Right atrium auricular region (tissue), 2 donors: ENCODE results near the gene IL5RA. TPM values are rescaled to one million over a fixed set of nuclear protein-coding genes. Genes with fewer than 3 reads are reported as not detected.

Source experiments
- DNase-seq: peaks from one replicate; pipeline ENCODE4 v3.0.0-alpha.2; 2019; ENCODE audit warnings: low spot score
- H3K27ac ChIP-seq, 2 donors: fragments of 200-600 bp; sonication (generic); 1 replicate in 1 of 2; 2 replicates in 1 of 2; pipeline ENCODE4 v1.5.1; 2016 to 2019
- H3K27me3 ChIP-seq, 2 donors: fragments of 200-600 bp; sonication (generic); one replicate each; pipeline versions ENCODE4 v1.5.1 to v1.6.0; 2017 to 2019
- H3K36me3 ChIP-seq: fragments of 200-600 bp; sonication (generic); one replicate; pipeline ENCODE4 v1.5.1; 2016
- H3K4me1 ChIP-seq, 2 donors: fragments of 200-600 bp; sonication (generic); one replicate each; pipeline versions ENCODE4 v1.5.1 to v1.6.0; 2017 to 2019
- H3K4me3 ChIP-seq, 2 donors: fragments of 200-600 bp; sonication (generic); 1 replicate in 1 of 2; 2 replicates in 1 of 2; pipeline ENCODE4 v1.5.1; 2017 to 2019; ENCODE audit warnings: mild to moderate bottlenecking in 1 of 2, moderate library complexity in 1 of 2
- H3K9me3 ChIP-seq, 2 donors: fragments of 200-600 bp; sonication (generic); one replicate each; pipeline ENCODE4 v1.5.1; 2019
- total RNA-seq, 2 donors: library from RNA; depleted of rRNA; stranded (reverse); fragments of >200 nt; gene quantifications; one replicate each; pipeline ENCODE4 v1.1.0, GENCODE V29; 2016
- TF ChIP-seq, protein P1 (sequence below), 2 donors: fragments of 200-600 bp; sonication (generic); IDR thresholded peaks; one replicate each; pipeline ENCODE4 v1.5.1; 2019; ENCODE audit warnings: antibody characterized with exemption in 2 of 2

IL5RA gene
- total RNA-seq, 2 donors from 2014 or later, result 0.51 to 2.6 TPM

DNA sequence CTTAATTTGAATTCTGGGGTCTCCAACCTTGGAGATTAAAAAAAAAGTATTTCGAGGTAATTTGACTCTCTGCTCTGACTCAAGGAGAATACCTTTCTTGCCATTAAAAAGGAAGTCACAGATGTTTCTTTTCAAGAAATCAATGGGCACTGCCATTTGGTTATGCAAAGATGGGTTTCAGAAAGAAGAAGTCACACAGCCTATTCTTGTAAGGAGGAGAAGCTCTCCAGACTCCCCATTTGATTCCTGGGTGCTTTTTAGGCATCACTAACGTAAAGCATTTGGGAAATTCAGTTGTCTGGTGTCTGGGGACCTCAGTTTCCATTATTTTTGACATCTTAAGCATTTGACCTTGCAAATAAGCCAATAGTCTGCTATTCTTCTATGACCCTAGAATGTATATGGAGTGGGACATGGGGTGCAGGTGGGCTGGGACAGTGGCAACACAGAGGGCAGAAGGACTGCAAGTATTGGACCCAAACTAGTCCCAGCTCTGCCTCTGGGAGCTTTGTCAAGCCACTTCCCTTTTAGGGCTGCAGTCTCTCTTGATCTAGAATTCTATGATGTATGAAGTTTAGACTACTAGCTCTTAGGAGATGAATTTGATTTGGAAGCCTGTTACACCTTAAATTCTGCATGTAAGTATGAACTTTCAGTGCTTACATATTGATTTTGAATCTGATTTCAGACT, 27.8 kb downstream of the IL5RA start:
- no peak overlapping the region for H3K4me3 ChIP-seq
- H3K9me3 ChIP-seq, result no peaks in the 10 kb centered on the region
- H3K36me3 ChIP-seq, result no peaks in the 10 kb centered on the region
- DNase-seq, result no peak
- TF ChIP-seq, protein P1, sequence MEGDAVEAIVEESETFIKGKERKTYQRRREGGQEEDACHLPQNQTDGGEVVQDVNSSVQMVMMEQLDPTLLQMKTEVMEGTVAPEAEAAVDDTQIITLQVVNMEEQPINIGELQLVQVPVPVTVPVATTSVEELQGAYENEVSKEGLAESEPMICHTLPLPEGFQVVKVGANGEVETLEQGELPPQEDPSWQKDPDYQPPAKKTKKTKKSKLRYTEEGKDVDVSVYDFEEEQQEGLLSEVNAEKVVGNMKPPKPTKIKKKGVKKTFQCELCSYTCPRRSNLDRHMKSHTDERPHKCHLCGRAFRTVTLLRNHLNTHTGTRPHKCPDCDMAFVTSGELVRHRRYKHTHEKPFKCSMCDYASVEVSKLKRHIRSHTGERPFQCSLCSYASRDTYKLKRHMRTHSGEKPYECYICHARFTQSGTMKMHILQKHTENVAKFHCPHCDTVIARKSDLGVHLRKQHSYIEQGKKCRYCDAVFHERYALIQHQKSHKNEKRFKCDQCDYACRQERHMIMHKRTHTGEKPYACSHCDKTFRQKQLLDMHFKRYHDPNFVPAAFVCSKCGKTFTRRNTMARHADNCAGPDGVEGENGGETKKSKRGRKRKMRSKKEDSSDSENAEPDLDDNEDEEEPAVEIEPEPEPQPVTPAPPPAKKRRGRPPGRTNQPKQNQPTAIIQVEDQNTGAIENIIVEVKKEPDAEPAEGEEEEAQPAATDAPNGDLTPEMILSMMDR (IDR thresholded peaks at IDR 0.05), result no peak
- no peak overlapping the region for H3K27ac ChIP-seq
- no peaks in the 10 kb centered on the region for H3K27me3 ChIP-seq
- no peaks in the 10 kb centered on the region for H3K4me1 ChIP-seq

DNA sequence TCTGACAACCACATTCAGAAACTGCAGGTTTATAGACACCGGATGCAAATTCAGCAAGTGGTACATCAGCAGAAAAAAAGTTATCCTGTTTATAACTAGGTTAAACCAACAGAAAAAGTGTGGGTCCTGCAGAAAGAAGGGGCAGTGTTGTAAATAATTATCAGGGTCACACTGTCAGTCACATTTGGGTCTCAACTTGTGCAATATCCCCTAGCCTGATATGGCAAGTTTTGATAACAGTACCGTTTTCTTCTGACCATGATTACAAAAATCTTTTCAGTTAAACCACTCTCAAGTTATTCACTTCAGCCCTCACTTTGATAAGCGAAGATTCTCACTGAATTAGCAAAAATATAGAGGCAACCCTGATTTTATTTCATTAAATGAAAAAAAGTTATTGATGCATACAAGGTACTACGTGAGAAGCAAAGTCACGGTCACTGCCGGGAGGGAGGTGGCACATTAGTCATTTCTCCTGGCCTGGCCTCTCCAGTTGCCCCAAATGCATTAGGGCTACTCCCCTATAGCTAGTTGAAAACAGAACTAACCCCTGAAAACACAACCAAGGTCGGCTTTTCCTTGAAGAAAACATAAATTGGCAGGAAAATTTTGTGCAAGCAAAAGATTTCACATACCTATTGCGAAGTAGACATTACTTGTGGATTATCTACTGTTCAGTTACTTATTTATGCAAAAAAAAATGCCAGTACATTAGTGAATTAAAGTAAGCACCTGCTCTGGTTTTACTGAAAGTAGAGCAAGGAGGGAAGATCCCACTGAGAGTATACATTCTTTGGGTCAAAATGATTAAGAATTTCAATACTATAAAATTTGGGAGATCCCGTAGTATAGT, 28.6 kb downstream of the IL5RA start:
- no peak for DNase-seq
- Histone ChIP-seq H3K27me3 (no peaks in the 10 kb centered on the region), H3K36me3 (no peaks in the 10 kb centered on the region), H3K9me3 (no peaks in the 10 kb centered on the region), H3K27ac (no peak overlapping the region), H3K4me3 (no peak overlapping the region), H3K4me1 (no peaks in the 10 kb centered on the region)
- TF ChIP-seq, protein P1 (IDR thresholded peaks at IDR 0.05), result no peak

DNA sequence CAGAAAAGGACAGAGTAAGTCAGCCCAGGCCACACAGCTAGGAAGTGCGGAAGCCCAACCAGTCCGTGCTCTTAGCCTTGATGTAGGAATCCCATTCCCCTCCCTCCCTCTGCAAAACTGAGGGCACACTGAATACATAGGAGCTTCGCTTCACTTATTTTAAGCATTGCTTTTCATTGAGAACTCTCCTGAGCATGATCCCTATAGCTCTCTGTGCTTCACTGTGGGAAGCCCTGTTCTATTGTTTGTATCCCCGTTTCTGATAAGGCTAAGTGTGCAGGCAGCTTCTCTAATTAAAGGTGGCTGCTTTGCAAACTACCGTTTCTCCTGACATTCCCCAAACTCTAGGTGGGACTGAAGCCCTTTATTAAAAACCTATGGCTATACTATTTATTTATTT, 29.9 kb downstream of the IL5RA start:
- TF ChIP-seq, protein P1 (IDR thresholded peaks at IDR 0.05), result no peak
- Histone ChIP-seq H3K4me1 (no peaks in the 10 kb centered on the region), H3K27ac (no peak overlapping the region), H3K27me3 (no peaks in the 10 kb centered on the region), H3K36me3 (no peaks in the 10 kb centered on the region), H3K9me3 (no peaks in the 10 kb centered on the region), H3K4me3 (no peak overlapping the region)
- DNase-seq, result no peak

DNA sequence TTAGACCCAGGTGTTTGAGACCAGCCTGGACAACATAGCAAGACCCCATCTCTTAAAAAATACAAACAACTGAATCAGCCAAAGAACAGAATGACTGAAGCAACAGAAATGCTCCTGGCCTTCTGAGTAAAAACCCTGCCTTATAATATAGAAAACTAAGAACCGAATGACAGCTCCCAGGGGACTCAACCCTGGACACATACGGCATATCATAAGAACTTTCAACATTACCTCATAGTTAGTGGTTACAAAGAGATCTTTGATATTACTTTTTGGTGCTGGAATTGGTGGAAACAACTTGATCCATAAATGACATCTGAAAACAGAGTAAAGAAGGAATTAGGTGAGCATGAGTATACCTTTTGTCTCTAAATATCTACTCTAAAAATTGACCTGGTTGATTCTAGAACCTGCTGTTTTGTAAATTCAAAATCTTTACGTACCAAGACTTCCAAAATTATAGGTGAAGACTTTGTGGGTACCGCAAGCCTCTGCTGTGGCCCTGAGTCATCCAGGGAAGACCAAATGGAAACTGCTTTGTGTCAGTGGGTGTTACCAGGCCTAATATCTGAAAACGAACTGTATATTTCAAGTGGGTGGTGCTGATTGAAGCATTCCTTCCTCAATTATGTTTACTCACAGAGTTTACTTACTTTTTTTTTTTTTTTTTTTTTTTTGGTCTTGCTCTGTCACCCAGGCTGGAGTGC, 35.5 kb downstream of the IL5RA start:
- no peak overlapping the region for H3K27ac ChIP-seq
- no peaks in the 10 kb centered on the region for H3K4me1 ChIP-seq
- no peak overlapping the region for H3K4me3 ChIP-seq

DNA sequence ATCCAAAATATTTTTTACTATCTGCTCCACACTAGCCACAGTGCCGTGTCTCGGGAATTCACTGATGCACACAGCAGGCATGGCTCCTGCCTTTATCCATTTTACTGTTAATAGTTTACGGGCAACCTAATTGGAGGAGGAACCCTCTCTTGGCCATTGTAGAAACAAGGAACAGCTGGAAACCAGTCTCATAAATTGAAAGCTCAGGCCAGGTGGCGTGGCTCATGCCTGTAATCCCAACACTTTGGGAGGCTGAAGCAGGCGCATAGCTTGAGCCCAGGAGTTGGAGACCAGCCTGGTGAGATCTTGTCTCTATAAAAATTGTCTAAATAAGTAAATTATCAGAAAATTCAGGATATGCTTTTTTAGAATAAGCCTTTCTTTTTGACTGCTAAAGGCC, 39.0 kb downstream of the IL5RA start:
- Histone ChIP-seq H3K4me1 (no peaks in the 10 kb centered on the region), H3K27me3 (no peaks in the 10 kb centered on the region)

More for the DNA sequence above, 35.5 kb downstream of the IL5RA start:
- DNase-seq, result no peak
- H3K36me3 ChIP-seq, result no peaks in the 10 kb centered on the region
- H3K9me3 ChIP-seq, result no peaks in the 10 kb centered on the region
- TF ChIP-seq, protein P1 (IDR thresholded peaks at IDR 0.05), result no peak
- no peaks in the 10 kb centered on the region for H3K27me3 ChIP-seq

More for the DNA sequence above, 39.0 kb downstream of the IL5RA start:
- Histone ChIP-seq H3K4me3 (no peak overlapping the region), H3K27ac (no peak overlapping the region), H3K9me3 (no peaks in the 10 kb centered on the region), H3K36me3 (no peaks in the 10 kb centered on the region)
- DNase-seq, result no peak
- TF ChIP-seq, protein P1 (IDR thresholded peaks at IDR 0.05), result no peak
